GM12801 (cell line): ENCODE measurements around the gene JAKMIP2.

Experiments used
- CTCF ChIP-seq: IDR thresholded peaks from one replicate; pipeline ENCODE4 v1.5.1; 2011; ENCODE audit warnings: control low read depth; ENCODE audit not compliant: insufficient read length; ENCODE audit errors: extremely low read depth

Gene JAKMIP2

GRCh38 chr5:147760086-147760875 is 22.2 kb downstream of the JAKMIP2 start:
- TF ChIP-seq CTCF = no peak

DNA sequence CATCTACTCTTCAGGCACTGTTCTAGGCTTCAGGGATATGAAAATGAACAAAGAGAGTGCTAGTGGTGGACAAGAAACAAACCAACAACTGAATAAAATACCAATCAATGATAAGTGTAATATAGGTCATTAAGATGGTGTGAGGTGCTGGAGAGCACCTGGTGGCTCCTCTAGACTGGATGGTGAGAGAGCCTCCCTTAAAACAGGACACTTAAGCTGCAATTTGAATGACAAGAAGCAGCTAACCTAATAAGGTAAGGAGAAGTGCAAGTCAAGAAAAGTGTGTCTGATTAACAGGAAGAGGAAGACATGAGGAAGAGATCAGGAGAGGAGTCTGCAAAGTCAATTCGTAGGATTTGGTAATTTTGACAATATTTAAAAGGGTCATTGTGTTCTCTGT is 23.1 kb downstream of the JAKMIP2 start:
- no peak for TF ChIP-seq CTCF

- no peak for TF ChIP-seq CTCF
Measured at GRCh38 chr5:147756566-147756965, 26.0 kb downstream of the JAKMIP2 start.

GRCh38 chr5:147754372-147755122 is 28.0 kb downstream of the JAKMIP2 start:
- no peak for TF ChIP-seq CTCF

DNA sequence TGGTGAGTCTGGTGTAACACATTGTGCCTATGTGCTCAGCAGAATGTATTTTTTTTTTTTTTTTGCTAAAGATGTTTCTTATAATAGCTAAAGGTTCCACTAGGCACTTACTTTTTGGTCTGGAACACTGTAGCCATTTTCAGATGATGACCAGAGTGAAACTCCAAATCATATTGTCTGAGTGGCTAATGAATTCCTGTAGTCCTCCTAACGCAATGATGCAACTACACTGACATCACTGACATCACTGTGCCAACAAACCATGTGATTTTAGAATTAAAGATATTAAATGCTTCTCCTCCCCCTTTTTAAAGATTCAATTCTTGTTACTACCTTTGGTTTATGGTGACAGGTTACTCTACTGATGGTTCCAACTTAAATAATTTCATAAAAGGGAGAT is 28.8 kb downstream of the JAKMIP2 start:
- no peak for TF ChIP-seq CTCF

- TF ChIP-seq CTCF = no peak
Measured at GRCh38 chr5:147752666-147753290, 29.8 kb downstream of the JAKMIP2 start.

DNA sequence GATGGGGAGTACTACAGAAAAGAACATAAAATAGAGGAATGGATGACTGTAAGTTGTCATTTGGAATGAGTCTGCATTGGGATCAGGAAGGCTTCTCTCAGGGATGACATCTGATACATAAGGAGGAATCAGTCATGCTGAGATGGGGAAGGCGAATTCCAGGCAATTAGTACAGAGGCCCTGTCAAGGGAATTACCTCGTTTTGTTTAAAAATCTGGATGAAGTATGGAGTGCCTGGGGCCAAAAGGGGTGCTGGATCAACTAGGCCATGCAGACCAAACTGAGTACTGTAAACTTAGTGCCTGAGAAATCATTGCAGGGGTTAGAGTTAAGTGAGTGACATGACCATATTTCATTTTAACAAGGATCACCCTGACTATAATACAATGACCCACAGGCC is 30.5 kb downstream of the JAKMIP2 start:
- no peak for TF ChIP-seq CTCF
